CD4-positive, alpha-beta T cell (primary cell): Measurements from ENCODE around the gene GTPBP2. TPM values are rescaled to one million over a fixed set of nuclear protein-coding genes. Genes with fewer than 3 reads are reported as not detected.

Source experiments
- ATAC-seq: fragments of 200-7000 bp; cut with Tn5 transposase; one replicate; pipeline ENCODE4 v1.10.0; 2022; ENCODE audit warnings: mild to moderate bottlenecking; ENCODE audit not compliant: poor library complexity
- CTCF ChIA-PET: fragments of 350-600 bp; sonication (Branson Sonifier 250); formaldehyde crosslinking; loops from one replicate; lab custom pipeline; 2021; ENCODE audit warnings: antibody characterized with exemption, inconsistent platforms; lab: Charles Lee
- POLR2A ChIA-PET: fragments of 350-600 bp; sonication (Branson Sonifier 250); formaldehyde crosslinking; loops from one replicate; lab custom pipeline; 2021; ENCODE audit warnings: antibody characterized with exemption, inconsistent platforms; lab: Charles Lee
- DNase-seq, 14 experiments: peaks; one replicate each; pipeline ENCODE4 v3.0.0-alpha.2; 2013 to 2020; ENCODE audit warnings: mixed read lengths in 2 of 14
- H3K27ac ChIP-seq, 2 donors: one replicate each; pipeline versions ENCODE4 v1.5.1 to v1.7.0; 2013; ENCODE audit warnings: low read length in 2 of 2, low read depth in 1 of 2, mild to moderate bottlenecking in 1 of 2
- H3K27me3 ChIP-seq, 2 experiments: 1 replicate in 1 of 2; 2 replicates in 1 of 2; pipeline versions ENCODE4 v1.6.1 to v1.7.0; 2013; ENCODE audit warnings: low read length in 2 of 2, control low read depth in 1 of 2, mild to moderate bottlenecking in 1 of 2, moderate library complexity in 1 of 2; ENCODE audit not compliant: insufficient read depth in 2 of 2, control insufficient read depth in 1 of 2
- H3K36me3 ChIP-seq: one replicate; pipeline ENCODE4 v1.6.1; 2013; ENCODE audit warnings: low read length, control low read depth; ENCODE audit not compliant: insufficient read depth
- H3K4me1 ChIP-seq: one replicate; pipeline ENCODE4 v1.6.1; 2013; ENCODE audit warnings: low read length, control low read depth; ENCODE audit not compliant: insufficient read depth
- H3K4me3 ChIP-seq: one replicate; pipeline ENCODE4 v1.5.1; 2013; ENCODE audit warnings: mild to moderate bottlenecking, low read length, moderate library complexity
- H3K9me3 ChIP-seq, 2 experiments: 1 replicate in 1 of 2; 2 replicates in 1 of 2; pipeline versions ENCODE4 v1.6.1 to v1.7.0; 2013; ENCODE audit warnings: low read length in 2 of 2, mild to moderate bottlenecking in 2 of 2, control low read depth in 1 of 2, moderate library complexity in 1 of 2; ENCODE audit not compliant: control insufficient read depth in 1 of 2, insufficient read depth in 1 of 2
- H3K27ac Mint-ChIP-seq: one replicate; pipeline ENCODE4 v1.8.0; 2020; ENCODE audit warnings: mixed read lengths
- H3K27me3 Mint-ChIP-seq: one replicate; pipeline ENCODE4 v1.8.0; 2021; ENCODE audit warnings: mixed read lengths
- H3K36me3 Mint-ChIP-seq: one replicate; pipeline ENCODE4 v1.8.0; 2021; ENCODE audit warnings: low read depth, mixed read lengths
- H3K4me1 Mint-ChIP-seq: one replicate; pipeline ENCODE4 v1.8.0; 2021; ENCODE audit warnings: low read depth, mixed read lengths
- H3K4me3 Mint-ChIP-seq: one replicate; pipeline ENCODE4 v1.8.0; 2020; ENCODE audit warnings: mild to moderate bottlenecking, mixed read lengths
- H3K9me3 Mint-ChIP-seq: one replicate; pipeline ENCODE4 v1.8.0; 2020; ENCODE audit warnings: mixed read lengths
- CTCF ChIP-seq: fragments of 200-600 bp; IDR thresholded peaks from one replicate; pipeline ENCODE4 v1.8.0; 2022; ENCODE audit warnings: antibody characterized with exemption, mild to moderate bottlenecking
- intact Hi-C, 2 experiments: fragments of 100-400 bp; cut with DNase I in 1 of 2; cut with micrococcal nuclease in 1 of 2; formaldehyde crosslinking; loops; one replicate each; pipeline versions ENCODE4 v1.15.1 to v1.9.0; 2023 to 2025; cut with DNase I, micrococcal nuclease
- total RNA-seq, 174 experiments: library from RNA in 2 of 174; stranded (reverse) in 2 of 174; gene quantifications; one replicate each; pipeline ENCODE4 v1.2.3 and lab custom pipeline; 2021 to 2026

GTPBP2 gene
- total RNA-seq, 2 experiments from 2014 or later, result 31.5 to 33.9 TPM

GRCh38 chr6:43623880-43624785 is 4.9 kb downstream of the GTPBP2 start:
- Mint-ChIP-seq H3K4me1 (peaks cover 26% of the 10 kb centered on the region), H3K27me3 (no peaks in the 10 kb centered on the region), H3K4me3 (no peak overlapping the region), H3K27ac (no peak overlapping the region), H3K36me3 (peaks cover 78% of the 10 kb centered on the region), H3K9me3 (no peaks in the 10 kb centered on the region)
- intact Hi-C loops, result no loop called here
- no peak overlapping the region for H3K4me3 ChIP-seq
- no peak overlapping the region for H3K27ac ChIP-seq
- no peaks in the 10 kb centered on the region for H3K27me3 ChIP-seq
- no peaks in the 10 kb centered on the region for H3K9me3 ChIP-seq
- DNase-seq (no peak), ATAC-seq (no peak)
- ChIA-PET POLR2A (interaction anchor here (1.2 kb wide), 1 partner anchor 21 kb away, joined by 3 read pairs; no protein-coding TSS in a partner anchor), CTCF (interaction anchor here (0.6 kb wide), 1 partner anchor 8 kb away, joined by 3 read pairs; no protein-coding TSS in a partner anchor)
- H3K36me3 ChIP-seq, result peaks cover 60% of the 10 kb centered on the region
- H3K4me1 ChIP-seq, result peaks cover 27% of the 10 kb centered on the region
- TF ChIP-seq CTCF, result no peak

- peaks cover 74% of the 10 kb centered on the region for H3K36me3 Mint-ChIP-seq
- H3K27ac ChIP-seq, result no peak overlapping the region
Observed at GRCh38 chr6:43622541-43622940, 6.5 kb downstream of the GTPBP2 start.

GRCh38 chr6:43621836-43622180 is 7.3 kb downstream of the GTPBP2 start:
- Mint-ChIP-seq H3K36me3 (peaks cover 72% of the 10 kb centered on the region), H3K4me1 (peaks cover 6% of the 10 kb centered on the region), H3K27ac (no peak overlapping the region), H3K27me3 (no peaks in the 10 kb centered on the region), H3K4me3 (no peak overlapping the region), H3K9me3 (no peaks in the 10 kb centered on the region)
- ATAC-seq (no peak), DNase-seq (no peak)
- Histone ChIP-seq H3K27me3 (no peaks in the 10 kb centered on the region), H3K4me3 (no peak overlapping the region), H3K36me3 (peaks cover 60% of the 10 kb centered on the region), H3K4me1 (peaks cover 7% of the 10 kb centered on the region), H3K27ac (no peak overlapping the region), H3K9me3 (no peaks in the 10 kb centered on the region)
- POLR2A ChIA-PET, result no interaction called here
- CTCF ChIA-PET, result interaction anchor here (1.2 kb wide), 1 partner anchor 691 kb away, joined by 3 read pairs; the partner anchor contains the start of gene AARS2
- intact Hi-C loops, result no loop called here
- TF ChIP-seq CTCF, result no peak

More at GRCh38 chr6:43622541-43622940, 6.5 kb downstream of the GTPBP2 start:
- H3K4me1 ChIP-seq, result peaks cover 15% of the 10 kb centered on the region
- no peak for TF ChIP-seq CTCF
- no peaks in the 10 kb centered on the region for H3K9me3 ChIP-seq
- Mint-ChIP-seq H3K27ac (no peak overlapping the region), H3K27me3 (no peaks in the 10 kb centered on the region), H3K9me3 (no peaks in the 10 kb centered on the region), H3K4me1 (peaks cover 13% of the 10 kb centered on the region), H3K4me3 (no peak overlapping the region)
- no peak for DNase-seq
- no peak overlapping the region for H3K4me3 ChIP-seq
- CTCF ChIA-PET, result interaction anchor here (1.2 kb wide), 1 partner anchor 690 kb away, joined by 3 read pairs; the partner anchor contains the start of gene AARS2
- H3K27me3 ChIP-seq, result no peaks in the 10 kb centered on the region
- peaks cover 60% of the 10 kb centered on the region for H3K36me3 ChIP-seq
- intact Hi-C loops, result no loop called here
- no peak for ATAC-seq
- POLR2A ChIA-PET, result no interaction called here
